Measurements from ENCODE around the gene SMIM38.

GRCh38 chr11:69148806-69149205 lies 6.9 kb upstream of the SMIM38 start:
- no peak for TF ChIP-seq CTCF (IDR thresholded peaks at IDR 0.05)
- no peak for TF ChIP-seq POLR2AphosphoS5 (IDR thresholded peaks at IDR 0.05)

Measured in breast epithelium (tissue), 3 donors.